ENCODE data around the gene SERPINA6.

DNA sequence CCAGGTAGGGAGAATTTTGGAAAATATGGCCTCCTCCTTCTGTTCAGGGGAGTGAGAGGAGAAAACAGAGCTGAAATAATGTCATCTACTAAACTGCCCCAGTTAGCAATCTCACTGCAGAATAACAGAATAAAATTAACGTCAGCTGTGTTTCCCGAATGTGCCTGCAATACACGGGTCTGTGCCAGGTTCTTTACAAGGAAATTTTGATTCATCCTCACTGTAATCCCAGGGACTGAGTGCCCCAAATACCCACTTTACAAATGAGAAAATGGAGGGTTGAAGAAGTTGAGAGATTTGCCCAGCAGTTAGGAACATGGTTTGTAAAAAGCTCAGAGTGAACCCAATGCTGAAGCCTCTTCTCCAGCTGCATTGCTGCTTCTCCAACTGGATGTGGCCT is 21.3 kb upstream of the SERPINA6 start:
- TF ChIP-seq, protein P1, sequence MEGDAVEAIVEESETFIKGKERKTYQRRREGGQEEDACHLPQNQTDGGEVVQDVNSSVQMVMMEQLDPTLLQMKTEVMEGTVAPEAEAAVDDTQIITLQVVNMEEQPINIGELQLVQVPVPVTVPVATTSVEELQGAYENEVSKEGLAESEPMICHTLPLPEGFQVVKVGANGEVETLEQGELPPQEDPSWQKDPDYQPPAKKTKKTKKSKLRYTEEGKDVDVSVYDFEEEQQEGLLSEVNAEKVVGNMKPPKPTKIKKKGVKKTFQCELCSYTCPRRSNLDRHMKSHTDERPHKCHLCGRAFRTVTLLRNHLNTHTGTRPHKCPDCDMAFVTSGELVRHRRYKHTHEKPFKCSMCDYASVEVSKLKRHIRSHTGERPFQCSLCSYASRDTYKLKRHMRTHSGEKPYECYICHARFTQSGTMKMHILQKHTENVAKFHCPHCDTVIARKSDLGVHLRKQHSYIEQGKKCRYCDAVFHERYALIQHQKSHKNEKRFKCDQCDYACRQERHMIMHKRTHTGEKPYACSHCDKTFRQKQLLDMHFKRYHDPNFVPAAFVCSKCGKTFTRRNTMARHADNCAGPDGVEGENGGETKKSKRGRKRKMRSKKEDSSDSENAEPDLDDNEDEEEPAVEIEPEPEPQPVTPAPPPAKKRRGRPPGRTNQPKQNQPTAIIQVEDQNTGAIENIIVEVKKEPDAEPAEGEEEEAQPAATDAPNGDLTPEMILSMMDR (conservative IDR thresholded peaks at IDR 0.05 in 1 of 2, IDR thresholded peaks at IDR 0.05 in 1 of 2; ENCODE audit: low read depth in 1 of 2, low read length in 2 of 2), result no peak
- TF ChIP-seq EZH2 (IDR thresholded peaks at IDR 0.05; ENCODE audit: low read length, missing control alignments), result no peak
